HepG2 (cell line): ENCODE data around the gene HES6. TPM values are rescaled to one million over a fixed set of nuclear protein-coding genes. Genes with fewer than 3 reads are reported as not detected.

ENCODE experiments used
- ASH2L ChIP-seq: fragments of 300-600, 200-600 bp; sonication (generic); IDR thresholded peaks from 2 replicates; pipeline ENCODE4 v1.7.0; 2017; ENCODE audit warnings: low read depth, mild to moderate bottlenecking, moderate library complexity, mixed read lengths, low read length; ENCODE audit not compliant: insufficient read length
- HNF4G ChIP-seq, 2 experiments: sonication (generic) in 1 of 2; formaldehyde crosslinking in 1 of 2; IDR thresholded peaks; 2 replicates each; pipeline versions ENCODE4 v1.4.0 to v1.6.1; 2011 to 2020; ENCODE audit warnings: borderline replicate concordance in 2 of 2, low read depth in 2 of 2, mild to moderate bottlenecking in 2 of 2, low read length in 1 of 2, missing genetic modification reagents in 1 of 2, moderate library complexity in 1 of 2
- ISL2 ChIP-seq: sonication (generic); formaldehyde crosslinking; IDR thresholded peaks from 2 replicates; pipeline ENCODE4 v1.5.0; 2020; ENCODE audit warnings: missing genetic modification reagents
- KDM2A ChIP-seq: sonication (generic); formaldehyde crosslinking; IDR thresholded peaks from 2 replicates; pipeline ENCODE4 v1.4.0; 2020; ENCODE audit warnings: low read depth, missing genetic modification reagents, borderline replicate concordance
- KDM6A ChIP-seq: IDR thresholded peaks from 2 replicates; pipeline ENCODE4 v1.6.1; 2016; ENCODE audit warnings: low read depth
- NFKB2 ChIP-seq: sonication (generic); formaldehyde crosslinking; IDR thresholded peaks from 2 replicates; pipeline ENCODE4 v1.4.0; 2020; ENCODE audit warnings: missing genetic modification reagents, borderline replicate concordance
- ONECUT2 ChIP-seq: sonication (generic); formaldehyde crosslinking; IDR thresholded peaks from 2 replicates; pipeline ENCODE4 v1.4.0; 2020; ENCODE audit warnings: missing genetic modification reagents
- PAWR ChIP-seq: sonication (generic); formaldehyde crosslinking; IDR thresholded peaks from 2 replicates; pipeline ENCODE4 v1.4.0; 2020; ENCODE audit warnings: missing genetic modification reagents, mild to moderate bottlenecking, borderline replicate concordance
- RFX1 ChIP-seq: fragments of 450-650 bp; IDR thresholded peaks from 2 replicates; pipeline ENCODE4 v1.6.1; 2017
- SMAD1 ChIP-seq: sonication (generic); formaldehyde crosslinking; IDR thresholded peaks from 2 replicates; pipeline ENCODE4 v1.4.0; 2020; ENCODE audit warnings: missing genetic modification reagents, low read depth, mild to moderate bottlenecking, borderline replicate concordance
- SOX13 ChIP-seq, 3 experiments: fragments of 450-650 bp in 1 of 3; sonication (generic) in 1 of 3; formaldehyde crosslinking in 1 of 3; IDR thresholded peaks in 2 of 3; conservative IDR thresholded peaks in 1 of 3; 2 replicates each; pipeline versions ENCODE4 v1.5.0 to v1.6.1; 2016 to 2020; ENCODE audit warnings: antibody characterized with exemption in 1 of 3, mild to moderate bottlenecking in 1 of 3, missing compliant biosample characterization in 1 of 3, missing genetic modification reagents in 1 of 3, moderate library complexity in 1 of 3
- STAG1 ChIP-seq: sonication (generic); formaldehyde crosslinking; IDR thresholded peaks from 2 replicates; pipeline ENCODE4 v1.4.0; 2020; ENCODE audit warnings: missing genetic modification reagents
- TBX2 ChIP-seq: sonication (generic); formaldehyde crosslinking; IDR thresholded peaks from 2 replicates; pipeline ENCODE4 v1.5.0; 2020; ENCODE audit warnings: missing genetic modification reagents, mild to moderate bottlenecking, borderline replicate concordance
- TBX3 ChIP-seq: fragments of 450-650 bp; IDR thresholded peaks from 2 replicates; pipeline ENCODE4 v1.6.1; 2017; ENCODE audit warnings: antibody characterized with exemption, mild to moderate bottlenecking, inconsistent platforms, borderline replicate concordance
- WIZ ChIP-seq: sonication (generic); formaldehyde crosslinking; IDR thresholded peaks from 2 replicates; pipeline ENCODE4 v1.5.1; 2020; ENCODE audit warnings: mild to moderate bottlenecking, missing genetic modification reagents
- YY1 ChIP-seq: IDR thresholded peaks from 2 replicates; pipeline ENCODE4 v1.6.1; 2011; ENCODE audit warnings: low read length, low read depth, moderate library complexity, mild to moderate bottlenecking; ENCODE audit not compliant: insufficient read depth, insufficient replicate concordance
- ZBED4 ChIP-seq: sonication (generic); formaldehyde crosslinking; IDR thresholded peaks from 2 replicates; pipeline ENCODE4 v1.4.0; 2020; ENCODE audit warnings: missing genetic modification reagents, borderline replicate concordance
- ZNF256 ChIP-seq: sonication (generic); formaldehyde crosslinking; conservative IDR thresholded peaks from 2 replicates; pipeline ENCODE4 v1.4.0; 2020; ENCODE audit warnings: missing genetic modification reagents
- ZNF547 ChIP-seq: sonication (generic); formaldehyde crosslinking; IDR thresholded peaks from 2 replicates; pipeline ENCODE4 v1.5.1; 2020; ENCODE audit warnings: mild to moderate bottlenecking, missing genetic modification reagents
- ZNF569 ChIP-seq: sonication (generic); formaldehyde crosslinking; IDR thresholded peaks from 2 replicates; pipeline ENCODE4 v1.5.0; 2020; ENCODE audit warnings: mild to moderate bottlenecking, missing genetic modification reagents, moderate library complexity, borderline replicate concordance
- ZNF644 ChIP-seq: IDR thresholded peaks from 2 replicates; pipeline ENCODE4 v1.6.1; 2016; ENCODE audit warnings: low read depth
- ZNF790 ChIP-seq: sonication (generic); formaldehyde crosslinking; IDR thresholded peaks from 2 replicates; pipeline ENCODE4 v1.8.0; 2022; ENCODE audit warnings: missing genetic modification reagents, mild to moderate bottlenecking, borderline replicate concordance
- polyA plus RNA-seq, 8 experiments: library from polyadenylated mRNA; depleted of rRNA in 3 of 8; stranded (reverse) in 7 of 8; unstranded in 1 of 8; fragments of >200 nt; fragmentation: Illumina TruSeq in 4 of 8; extraction: Trizol in 4 of 8; gene quantifications; 2 replicates each; pipeline versions ENCODE4 v1.2.1 to v1.2.3, GENCODE V29; 2011 to 2016; ENCODE audit warnings: low read depth in 4 of 8, missing spikeins in 1 of 8, mixed read lengths in 1 of 8; ENCODE audit not compliant: insufficient read depth in 1 of 8
- total RNA-seq, 5 experiments: library from RNA; depleted of rRNA; stranded (reverse); fragments of >200 nt; fragmentation: Illumina TruSeq; extraction: Trizol; gene quantifications; 2 replicates each; pipeline ENCODE4 v1.2.3, GENCODE V29; 2016; ENCODE audit warnings: low read depth in 1 of 5
- TF ChIP-seq, protein P1 (sequence below): IDR thresholded peaks from 2 replicates; pipeline ENCODE4 v1.6.1; 2018; ENCODE audit warnings: missing genetic modification reagents

The HES6 gene
- total and polyA plus RNA-seq, 2 of the 13 experiments (the other 11 are each of a cell fraction or from before 2014, with no cell fraction given): 19.5 to 82.8 TPM

GRCh38 chr2:238263204-238264071, 23.6 kb upstream of the HES6 start (continued):
- TF ChIP-seq SOX13 (IDR thresholded peaks at IDR 0.05) (no peak), SOX13 (CRISPR knock-in tag; conservative IDR thresholded peaks at IDR 0.05 in 1 of 2, IDR thresholded peaks at IDR 0.05 in 1 of 2) (peak in 1 of 2 experiments; percentile 42; a peak in 2 of 4 replicates), KDM2A (peak; percentile 84; the same call in 1 of the 2 replicates), ZNF790 (CRISPR knock-in tag) (no peak), ZNF547 (no peak), HNF4G (IDR thresholded peaks at IDR 0.05; ENCODE audit: borderline replicate concordance, low read depth, low read length) (peak; percentile 96), HNF4G (CRISPR knock-in tag; IDR thresholded peaks at IDR 0.05; ENCODE audit: borderline replicate concordance, low read depth) (peak; percentile 88; the same call in 1 of the 2 replicates), STAG1 (peak; percentile 92), ISL2 (CRISPR knock-in tag) (peak; percentile 46; the same call in 1 of the 2 replicates), ZNF569 (no peak), ZBED4 (CRISPR knock-in tag) (peak; percentile 54; the same call in 1 of the 2 replicates), PAWR (no peak), RFX1 (no peak), NFKB2 (CRISPR knock-in tag) (peak; percentile 75; the same call in 1 of the 2 replicates), ONECUT2 (CRISPR knock-in tag) (peak; percentile 73), TBX3 (peak; percentile 29; the same call in 1 of the 2 replicates), TBX2 (CRISPR knock-in tag) (peak; percentile 76), WIZ (no peak), SMAD1 (CRISPR knock-in tag) (no peak), ZNF256 (CRISPR knock-in tag) (0 out of 2 replicates have a peak, but pooled peaks have one; percentile 40), ASH2L (peak; percentile 100), YY1 (peak; percentile 46), ZNF644 (peak; percentile 96), KDM6A (CRISPR knock-in tag) (peak; percentile 98)
- TF ChIP-seq, protein P1, sequence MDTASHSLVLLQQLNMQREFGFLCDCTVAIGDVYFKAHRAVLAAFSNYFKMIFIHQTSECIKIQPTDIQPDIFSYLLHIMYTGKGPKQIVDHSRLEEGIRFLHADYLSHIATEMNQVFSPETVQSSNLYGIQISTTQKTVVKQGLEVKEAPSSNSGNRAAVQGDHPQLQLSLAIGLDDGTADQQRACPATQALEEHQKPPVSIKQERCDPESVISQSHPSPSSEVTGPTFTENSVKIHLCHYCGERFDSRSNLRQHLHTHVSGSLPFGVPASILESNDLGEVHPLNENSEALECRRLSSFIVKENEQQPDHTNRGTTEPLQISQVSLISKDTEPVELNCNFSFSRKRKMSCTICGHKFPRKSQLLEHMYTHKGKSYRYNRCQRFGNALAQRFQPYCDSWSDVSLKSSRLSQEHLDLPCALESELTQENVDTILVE (CRISPR knock-in tag): peak; percentile 73; the same call in 1 of the 2 replicates
